ENCODE measurements around the gene EGFLAM.

Gene EGFLAM

DNA sequence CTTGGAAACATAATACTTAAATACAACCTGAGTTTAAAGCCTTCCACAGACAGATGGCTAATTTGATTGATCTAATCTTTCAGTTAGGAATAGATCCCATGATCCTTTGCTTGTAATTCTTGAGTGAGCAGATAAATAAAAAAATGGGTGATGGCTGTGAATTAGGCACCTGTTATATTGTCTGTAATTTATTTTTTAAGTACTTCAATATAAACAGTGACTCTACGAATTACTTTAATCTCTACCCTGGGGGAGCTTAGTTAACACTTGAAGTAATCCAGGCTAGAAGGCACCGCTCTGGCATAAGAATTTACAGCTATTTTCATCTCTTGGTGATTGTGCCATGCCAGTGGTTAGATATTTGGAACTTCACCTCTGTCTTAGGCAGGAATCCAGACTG lies 9.0 kb downstream of the EGFLAM start:
- no peak for DNase-seq

DNA sequence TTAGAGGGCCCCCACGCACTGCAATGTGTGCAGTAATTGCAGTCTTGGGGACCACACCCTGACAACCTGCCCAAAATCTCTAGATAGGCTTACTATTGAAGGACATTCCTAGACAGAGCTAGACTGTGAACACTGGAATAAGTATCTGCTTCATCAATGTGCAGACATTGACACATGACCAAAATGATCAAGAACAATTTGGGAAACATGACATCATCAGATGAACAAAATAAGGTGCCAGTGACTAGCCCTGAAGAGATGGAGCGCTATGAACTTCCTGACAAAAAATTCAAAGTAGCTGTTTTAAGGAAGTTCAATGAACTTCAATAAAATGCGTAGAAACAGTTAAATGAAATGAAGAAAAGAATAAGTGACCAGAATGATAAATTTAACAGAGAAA lies 15.3 kb downstream of the EGFLAM start:
- no peak for DNase-seq

DNA sequence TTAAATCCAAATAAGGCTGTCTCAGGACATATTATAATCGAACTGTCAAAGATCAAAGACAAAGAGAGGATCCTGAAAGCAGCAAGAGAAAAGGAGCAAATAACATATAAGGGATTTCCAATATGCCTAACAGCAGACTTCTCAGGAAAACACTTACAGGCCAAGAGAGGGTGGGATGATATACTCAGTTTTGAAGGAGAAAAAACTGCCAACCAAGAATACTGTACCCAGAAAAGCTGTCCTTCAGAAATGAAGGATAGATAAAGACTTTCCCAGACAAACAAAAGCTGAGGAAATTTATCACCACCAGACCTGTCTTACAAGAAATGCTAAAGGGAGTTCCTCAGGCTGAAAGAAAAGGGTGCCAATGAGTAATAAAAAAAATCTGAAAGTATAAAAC lies 16.0 kb downstream of the EGFLAM start:
- no peak for DNase-seq

DNA sequence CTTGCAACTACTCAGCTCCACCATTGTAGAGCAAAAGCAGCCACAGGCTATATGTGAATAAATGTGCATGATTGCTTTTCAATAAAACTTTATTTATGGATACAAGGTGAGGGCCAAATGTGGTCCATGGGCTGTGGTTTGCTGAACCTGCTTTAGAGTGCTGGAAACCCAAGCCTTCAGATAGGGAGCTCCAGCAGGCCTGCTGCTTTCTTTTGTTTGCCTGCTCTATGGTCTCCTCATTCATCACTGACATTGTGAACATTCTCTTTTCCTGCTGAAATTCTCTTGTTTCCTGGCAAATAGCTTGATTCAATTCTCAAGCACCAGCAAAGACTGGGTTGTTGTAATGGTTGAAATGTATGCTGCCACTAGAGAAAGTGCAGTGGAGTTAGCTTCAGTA lies 26.0 kb downstream of the EGFLAM start:
- no peak for DNase-seq

DNA sequence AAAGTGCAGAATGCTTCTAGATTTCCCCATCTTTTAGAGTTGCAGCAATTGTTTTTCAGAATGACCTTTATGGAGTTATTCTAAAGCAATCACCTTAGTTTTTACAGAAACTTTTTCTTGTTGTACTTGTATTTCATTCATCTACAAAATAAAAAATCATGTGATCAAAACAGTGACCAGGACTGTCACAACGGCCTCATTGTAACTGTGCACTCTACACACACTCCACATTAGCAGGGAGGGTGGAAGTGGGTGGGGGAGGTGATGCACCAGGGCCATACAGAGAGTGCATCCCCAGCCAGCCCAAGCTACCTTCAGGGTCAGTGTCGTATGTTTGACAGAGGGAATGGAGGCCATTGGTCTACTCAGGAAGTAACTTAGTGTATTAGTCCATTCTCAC lies 26.9 kb downstream of the EGFLAM start:
- no peak for DNase-seq

DNA sequence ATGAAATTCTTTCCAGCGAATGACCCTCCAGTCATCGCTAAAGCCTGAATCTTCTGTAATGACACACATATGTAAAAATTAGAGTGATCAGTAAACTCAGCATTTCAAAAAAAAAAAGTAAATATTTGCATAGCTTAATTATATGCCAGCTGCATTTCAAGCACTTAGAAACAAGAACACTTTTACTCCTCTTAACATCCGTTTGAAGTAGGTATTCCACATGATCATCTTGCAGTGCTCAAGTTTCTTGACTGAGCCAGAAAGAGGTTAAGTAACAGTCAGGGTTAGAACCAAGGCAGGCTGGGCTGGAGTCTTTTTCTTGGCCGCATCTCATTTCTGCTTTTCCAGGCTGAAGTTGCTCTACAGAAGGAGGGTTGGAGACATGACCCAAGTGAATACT lies 27.6 kb downstream of the EGFLAM start:
- no peak for DNase-seq

DNA sequence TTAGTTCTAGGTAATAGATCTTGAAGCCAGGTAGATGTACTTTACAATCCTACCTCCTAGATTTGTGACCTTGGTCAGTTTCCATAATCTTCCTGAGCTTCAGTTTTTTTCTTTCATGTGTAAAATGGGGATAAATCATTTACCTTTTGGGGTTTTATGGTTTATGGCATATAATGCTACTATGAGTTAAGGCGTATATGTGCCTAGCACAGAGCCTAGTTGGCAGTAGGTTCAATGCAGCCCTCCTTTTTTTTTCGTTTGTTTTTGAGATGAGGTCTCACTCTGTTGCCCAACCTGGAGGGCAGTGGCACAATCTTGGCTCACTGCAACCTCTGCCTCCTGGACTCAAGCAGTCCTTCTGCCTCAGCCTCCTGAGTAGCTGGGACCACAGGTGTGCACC lies 28.8 kb downstream of the EGFLAM start:
- DNase-seq, result no peak

DNA sequence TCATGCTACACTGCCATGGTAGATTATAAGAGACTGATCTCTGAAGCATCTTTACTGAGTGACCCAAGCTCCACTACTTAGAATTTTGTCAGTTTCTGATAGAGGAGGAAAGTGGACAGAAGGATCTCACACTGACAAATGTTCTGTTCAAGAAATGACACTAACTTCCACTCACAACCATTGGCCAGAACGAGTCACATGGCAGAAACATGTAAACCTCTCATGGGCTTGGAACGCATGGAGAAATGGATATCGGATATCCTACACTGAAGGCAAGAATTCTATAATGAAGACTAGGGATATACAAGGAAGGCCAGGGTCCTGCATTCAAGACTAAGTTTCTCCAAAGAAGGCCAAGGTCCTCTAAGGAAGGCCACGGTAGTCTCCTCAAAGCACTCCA lies 31.1 kb downstream of the EGFLAM start:
- DNase-seq, result no peak

DNA sequence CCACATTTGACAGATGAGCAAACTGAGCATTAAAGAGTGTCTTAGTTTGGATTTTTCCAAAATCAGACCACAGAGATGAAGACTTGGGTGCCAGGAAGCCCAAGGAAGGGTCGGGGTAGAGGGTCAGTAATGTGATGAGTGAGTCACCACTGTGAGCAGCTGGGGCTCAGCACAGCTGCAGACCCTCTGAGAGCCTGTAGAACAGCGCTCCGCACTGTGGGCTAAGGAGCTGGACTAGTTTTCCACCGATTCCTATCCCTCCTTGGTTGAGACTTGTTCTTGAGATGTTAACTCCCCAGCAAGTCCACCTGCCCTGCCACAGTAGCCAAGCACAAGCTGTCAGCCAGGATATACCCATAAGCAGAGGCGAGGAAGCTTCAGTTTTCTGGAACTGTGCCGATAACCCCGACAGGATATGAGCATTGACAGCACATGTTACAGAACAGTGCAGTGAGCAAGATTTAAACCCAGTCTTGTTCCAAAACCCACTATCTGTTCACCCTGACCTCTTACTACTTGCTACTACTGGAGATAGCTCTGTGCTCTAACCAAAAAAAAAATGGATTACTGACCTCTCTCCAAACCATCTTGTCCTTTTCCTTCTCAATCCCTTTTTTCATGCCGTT lies 31.8 kb downstream of the EGFLAM start:
- DNase-seq, result no peak

DNA sequence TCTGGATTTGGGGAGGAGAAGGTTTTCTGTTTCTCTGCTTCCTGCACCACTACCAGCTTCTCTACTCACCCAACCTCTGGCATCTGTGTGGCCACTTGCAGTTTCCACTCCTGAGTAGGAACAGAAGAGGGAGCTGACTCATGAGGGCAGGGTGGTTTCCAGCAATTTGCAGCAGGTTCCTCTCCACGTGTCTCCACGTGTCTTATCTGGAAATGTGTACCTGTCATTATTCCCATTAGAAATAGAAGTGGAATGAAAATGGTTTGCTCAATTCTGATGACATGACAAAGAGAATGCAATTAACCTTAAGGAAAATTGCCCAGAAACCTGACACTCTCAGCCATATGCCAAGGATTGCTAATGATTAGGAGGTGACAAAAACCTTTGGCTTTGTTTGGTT lies 33.0 kb downstream of the EGFLAM start:
- DNase-seq, result no peak

DNA sequence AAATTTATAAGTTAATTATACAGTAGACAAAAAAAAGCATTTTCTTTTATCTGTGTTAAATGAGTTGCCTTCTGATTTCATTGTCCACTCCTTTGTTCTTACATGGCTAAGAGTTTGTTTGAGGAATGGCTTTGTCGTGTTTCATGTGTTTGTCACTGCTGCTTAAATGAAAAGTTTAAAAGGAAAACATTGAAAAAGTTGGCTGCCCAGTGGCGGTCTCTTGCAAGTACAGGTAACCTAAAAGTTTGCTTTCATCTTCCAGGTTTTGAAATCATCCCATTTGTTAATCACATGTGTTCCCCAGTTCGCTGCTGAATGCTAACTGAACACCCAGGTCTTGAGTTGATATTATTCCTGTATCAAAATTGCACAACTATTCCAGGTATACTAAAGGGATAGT lies 33.9 kb downstream of the EGFLAM start:
- no peak for DNase-seq

DNA sequence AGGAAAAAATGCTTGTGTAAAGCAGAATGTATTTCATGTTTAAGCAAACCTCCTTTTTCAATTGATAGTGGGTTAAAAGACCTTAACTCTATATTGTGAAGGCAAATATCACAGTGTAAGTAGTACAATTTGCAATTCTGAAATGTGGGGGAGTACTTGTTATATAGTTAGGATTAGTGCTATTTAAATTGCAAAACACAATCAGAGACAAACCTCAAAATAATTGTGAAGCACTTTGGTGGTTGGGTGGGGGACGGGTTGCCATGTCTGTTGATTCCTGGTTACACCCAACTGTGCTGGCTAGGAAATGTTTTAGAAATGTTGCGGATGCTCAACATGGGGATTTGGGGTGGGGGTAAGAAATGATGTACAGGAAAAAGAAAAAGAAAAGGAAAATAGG lies 37.4 kb downstream of the EGFLAM start:
- no peak for DNase-seq

DNA sequence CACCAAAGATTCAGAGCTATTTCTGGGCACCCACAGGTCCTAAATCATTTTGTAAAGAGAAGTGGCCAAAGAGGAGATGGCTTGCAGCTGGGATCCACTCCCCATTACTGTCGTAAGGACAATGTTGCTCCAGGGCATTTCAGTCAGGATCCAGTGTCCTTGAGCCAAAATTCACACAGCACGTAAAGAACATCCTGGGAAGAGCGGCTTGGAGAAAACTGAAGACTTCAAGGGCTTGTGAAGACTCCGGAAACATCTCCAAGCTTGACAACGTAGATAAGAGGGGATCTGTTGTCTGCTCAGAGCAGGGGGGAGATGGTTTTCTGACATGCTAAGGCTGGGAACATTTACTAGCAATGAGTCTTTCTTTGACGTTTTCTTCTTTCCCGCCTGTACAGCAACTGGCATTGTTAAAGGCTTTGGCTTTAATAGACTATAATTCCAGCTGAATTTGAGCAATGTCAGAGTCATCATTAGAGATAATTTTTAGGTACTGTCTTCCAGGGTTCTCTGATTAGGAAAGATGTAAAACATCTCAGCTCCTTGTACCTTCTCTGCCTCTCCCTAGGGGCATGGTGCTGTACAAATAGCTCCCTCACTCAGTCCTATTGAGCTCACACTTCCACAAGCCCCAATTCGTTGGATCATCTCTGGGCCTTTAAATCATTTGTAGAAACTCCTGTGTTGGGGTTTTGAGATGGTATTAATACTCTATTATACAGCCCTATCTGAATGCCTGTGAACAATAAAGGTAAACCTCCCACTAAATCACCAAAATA lies 39.7 kb downstream of the EGFLAM start:
- DNase-seq, result no peak

DNA sequence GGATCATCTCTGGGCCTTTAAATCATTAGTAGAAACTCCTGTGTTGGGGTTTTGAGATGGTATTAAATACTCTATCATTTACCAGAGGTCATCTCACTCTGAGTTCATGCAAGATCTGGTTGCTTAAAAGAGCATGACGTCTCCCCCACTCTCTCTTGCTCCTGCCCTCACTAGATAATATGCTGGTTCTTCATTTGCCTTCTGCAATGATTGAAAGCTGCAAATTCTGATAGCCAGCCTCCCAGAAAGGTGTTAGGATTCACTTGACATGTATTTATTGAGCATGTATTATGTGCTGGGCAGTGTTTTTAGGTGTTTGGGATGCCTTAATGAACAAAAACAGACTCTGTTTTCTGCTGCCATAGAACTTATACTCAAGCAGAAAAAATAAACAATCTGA lies 41.2 kb downstream of the EGFLAM start:
- no peak for DNase-seq

DNA sequence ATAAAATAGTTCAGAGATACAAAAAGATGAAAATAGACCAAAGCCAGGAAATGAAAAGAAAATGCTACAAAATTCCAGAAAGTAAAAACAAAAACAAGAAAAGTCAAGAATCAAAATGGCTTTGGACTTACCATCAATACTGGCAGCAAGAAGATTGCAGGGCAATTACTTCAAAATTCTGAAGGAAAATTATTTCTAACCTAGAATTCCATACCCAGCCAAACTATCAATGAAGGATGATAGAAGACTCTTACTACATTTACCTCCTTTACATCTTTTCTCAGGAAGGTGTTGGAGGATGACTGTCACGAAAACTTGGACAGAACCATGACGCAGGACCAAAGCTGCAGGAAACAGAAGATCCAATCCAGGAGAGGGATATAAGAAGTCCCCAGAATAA lies 46.8 kb downstream of the EGFLAM start:
- DNase-seq, result no peak

DNA sequence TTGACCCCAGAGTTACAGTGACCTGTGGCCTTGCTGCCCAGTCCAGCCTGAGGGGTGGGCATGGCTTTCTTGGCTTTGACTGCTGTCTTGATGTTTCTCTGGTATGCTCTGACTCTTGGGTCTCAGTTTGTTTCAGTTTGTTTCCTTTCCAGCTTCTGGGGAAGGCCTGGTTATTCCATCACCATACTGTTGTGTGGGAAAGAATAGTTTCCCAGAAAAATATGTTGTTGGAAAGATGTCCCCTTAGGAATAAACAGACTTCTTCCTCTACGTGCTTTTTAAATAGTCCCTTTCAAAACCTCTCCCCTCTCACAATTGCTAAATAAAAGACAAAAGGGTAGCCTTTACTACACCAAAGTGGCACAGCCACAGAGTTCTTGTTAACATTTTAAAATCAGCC lies 49.5 kb downstream of the EGFLAM start:
- DNase-seq, result no peak

DNA sequence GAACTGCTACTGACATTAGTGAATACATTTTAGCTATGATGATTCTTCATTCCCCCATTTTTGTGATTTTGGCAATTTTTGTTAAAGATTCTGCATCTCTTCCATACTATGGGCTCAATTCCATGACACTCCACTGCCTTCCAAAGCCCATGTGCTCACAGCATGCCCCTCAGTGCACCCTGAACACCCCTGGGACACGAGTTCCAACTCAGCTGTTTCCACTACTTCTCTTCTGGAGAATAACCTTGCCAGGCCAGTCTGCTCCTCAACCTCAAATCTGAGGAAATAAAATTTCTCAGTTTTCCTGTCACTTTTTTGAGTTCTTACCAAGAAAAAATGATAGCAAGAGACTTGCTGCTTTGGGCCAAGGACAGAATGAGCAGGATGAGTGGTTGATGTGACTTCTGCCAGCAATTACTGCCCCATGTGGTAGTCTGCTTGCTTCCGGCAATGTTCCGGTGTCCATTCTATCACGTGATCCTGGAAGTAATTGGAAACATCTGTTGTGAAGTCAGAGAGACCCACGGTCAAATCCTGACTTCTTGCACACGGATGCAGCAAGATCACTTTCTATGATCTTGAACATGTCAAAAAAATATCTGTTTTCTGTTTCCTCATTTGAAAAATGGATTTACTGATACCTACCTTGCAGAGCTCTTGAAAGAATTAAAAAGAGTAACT lies 58.3 kb downstream of the EGFLAM start:
- DNase-seq, result no peak

DNA sequence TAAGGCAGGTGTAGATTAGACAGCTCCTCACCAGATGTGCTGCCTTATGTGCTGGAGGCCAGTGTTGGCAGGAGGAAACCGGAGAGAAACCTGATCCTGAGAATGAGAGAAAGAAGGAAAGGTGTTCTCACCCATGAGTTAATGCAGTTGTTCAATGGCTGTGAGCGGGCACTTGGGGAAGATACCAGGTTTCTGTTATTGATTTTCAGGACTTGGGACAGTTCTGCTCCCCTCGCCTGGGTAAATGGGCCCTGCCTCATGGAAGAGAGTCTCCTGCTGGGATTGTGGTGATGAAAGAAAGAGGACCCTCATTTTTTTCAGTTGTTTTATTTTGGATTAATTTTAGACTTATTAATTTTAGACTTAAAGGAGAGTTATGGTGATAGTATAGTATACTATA lies 59.5 kb downstream of the EGFLAM start:
- no peak for DNase-seq

DNA sequence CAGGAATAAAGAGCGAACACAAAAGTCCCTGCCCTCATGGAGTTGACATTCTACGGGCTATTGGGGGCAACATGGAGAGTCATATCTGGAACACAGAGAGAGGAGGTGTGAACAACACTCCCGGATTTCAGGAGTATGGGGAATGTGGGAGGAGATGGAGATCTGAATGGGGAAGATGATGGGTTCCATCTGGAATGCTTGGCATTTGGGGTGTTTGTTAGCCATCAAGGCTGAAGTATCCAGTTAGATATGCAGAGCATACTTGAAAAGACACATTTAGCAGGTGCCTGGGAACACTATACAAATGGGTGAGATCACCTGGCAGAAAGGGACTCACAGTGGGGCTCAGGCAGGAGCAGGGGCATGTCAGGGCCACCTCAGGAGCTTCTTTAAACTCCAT lies 61.1 kb downstream of the EGFLAM start:
- no peak for DNase-seq

DNA sequence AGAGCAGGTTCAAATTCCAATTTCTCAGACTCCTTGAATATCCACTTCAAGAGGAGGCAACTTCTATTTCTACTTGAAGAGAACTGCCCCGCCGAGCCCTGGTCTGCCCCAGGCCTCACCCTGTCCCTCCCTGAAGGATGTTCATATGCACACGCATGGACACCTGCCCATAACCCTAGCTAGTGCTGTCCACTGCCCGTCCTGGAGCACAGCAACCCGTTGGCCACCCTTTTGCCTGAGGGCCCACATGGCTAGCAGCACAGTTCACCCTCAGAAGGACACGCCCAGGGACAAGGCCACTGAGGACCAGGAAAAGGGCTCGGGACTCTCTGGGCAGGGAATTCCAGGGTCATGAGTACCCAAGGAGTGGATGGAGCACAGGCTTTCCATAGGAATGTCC lies 63.6 kb downstream of the EGFLAM start:
- DNase-seq, result no peak

DNA sequence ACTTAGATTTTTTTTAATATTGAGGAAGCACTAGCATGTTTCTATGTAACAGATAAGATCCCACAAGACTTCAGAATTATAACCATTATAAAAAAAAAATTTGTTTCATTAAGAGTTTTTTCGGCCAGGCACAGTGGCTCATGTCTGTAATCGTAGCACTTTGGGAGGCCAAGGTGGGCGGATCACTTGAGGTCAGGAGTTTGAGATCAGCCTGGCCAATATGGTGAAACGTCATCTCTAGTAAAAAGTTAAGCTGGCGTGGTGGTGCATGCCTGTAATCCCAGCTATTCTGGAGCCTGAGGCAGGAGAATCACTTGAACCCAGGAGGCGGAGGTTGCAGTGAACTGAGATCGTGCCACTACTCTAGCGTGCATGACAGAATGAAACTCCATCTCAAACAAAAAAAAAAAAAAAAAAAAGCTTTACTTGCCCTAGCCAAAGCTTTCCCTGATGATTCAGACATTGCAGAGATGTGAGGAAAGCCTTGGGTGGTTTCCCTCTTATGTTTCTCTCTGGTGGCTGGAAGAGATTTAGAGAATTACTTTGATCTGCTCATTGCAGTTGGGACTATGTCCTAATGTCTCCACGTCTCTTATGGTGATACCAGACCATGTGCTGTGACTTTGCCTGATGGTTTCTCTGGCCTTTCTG lies 65.4 kb downstream of the EGFLAM start:
- no peak for DNase-seq

DNA sequence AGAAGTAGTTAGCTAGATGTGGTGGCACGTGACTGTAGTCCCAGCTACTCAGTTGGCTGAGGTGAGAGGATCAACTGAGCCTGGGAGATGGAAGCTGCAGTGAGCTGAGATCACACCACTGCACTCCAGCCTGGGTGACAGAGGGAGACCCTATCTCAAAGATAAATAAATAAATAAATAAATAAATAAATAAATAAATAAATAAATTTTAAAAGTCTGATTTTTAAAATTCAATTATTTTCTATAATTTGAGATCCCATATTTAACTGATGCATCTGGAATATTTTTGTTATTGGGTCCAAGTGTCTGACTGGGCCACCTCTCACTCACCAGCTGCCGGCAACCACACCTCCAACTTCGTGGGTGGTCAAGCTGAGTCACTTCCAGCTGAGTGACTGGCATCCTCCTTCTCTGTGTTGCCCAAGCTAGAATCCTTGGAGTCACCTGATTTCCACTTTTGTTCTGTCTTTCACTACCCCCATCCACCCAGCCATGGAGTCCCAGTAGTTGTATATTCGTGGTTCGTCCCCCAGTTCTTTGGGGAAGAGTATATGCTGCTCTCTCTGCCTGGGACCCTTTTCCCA lies 70.9 kb downstream of the EGFLAM start:
- no peak for DNase-seq

DNA sequence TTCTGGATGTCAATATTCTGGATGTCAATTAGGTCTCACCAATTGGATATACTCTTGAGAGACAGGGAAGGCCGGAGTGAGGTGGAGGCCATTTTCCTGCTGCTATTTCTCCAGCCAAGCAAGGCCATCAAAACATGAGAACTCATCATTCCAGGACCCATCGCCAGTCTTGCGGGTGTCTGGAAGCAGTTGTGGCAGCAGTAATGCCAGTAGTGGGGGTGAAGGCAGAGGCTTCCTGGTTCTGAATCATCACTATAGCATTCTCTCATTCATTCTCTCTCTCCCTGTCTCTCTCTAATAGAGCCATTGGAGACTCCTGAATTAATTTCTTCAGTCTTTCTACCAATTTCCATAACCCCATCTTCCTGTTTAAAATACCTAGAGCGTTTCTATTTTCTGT lies 71.8 kb downstream of the EGFLAM start:
- DNase-seq, result no peak

DNA sequence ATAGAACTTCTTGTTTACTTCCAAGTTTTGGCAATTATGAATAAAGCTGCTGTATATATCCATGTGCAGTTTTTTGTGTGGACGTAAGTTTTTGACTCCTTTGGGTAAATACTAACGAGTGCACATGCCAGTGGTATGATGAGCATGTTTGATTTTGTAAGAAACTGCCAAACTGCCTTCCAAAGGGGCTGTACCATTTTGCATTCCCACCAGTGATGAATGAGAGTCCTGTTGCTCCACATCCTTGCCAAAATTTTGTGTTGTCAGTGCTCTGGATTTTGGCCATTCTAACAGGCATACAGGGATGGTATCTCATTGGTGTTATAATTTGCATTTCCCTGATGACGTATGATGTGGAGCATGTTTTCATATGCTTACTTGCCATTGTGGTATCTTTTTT lies 73.5 kb downstream of the EGFLAM start:
- DNase-seq, result no peak
